HG03097 (cell line): Measurements from ENCODE around the gene UBE2D1.

Experiments used
- ATAC-seq: cut with Tn5 transposase; IDR thresholded peaks from one replicate; pipeline ENCODE4 v1.9.1; 2021; ENCODE audit not compliant: unreplicated experiment, low FRiP score

Gene UBE2D1

GRCh38 chr10:58334817-58335305 lies at the start of gene UBE2D1:
Gene UBE2D1, plus strand, starts transcription at chr10:58335006. Its CDS starts 196 bp downstream, at chr10:58335202.
- peak; percentile 96 for ATAC-seq

GRCh38 chr10:58291538-58292174 lies 43.1 kb upstream of the UBE2D1 start:
- peak; percentile 82 for ATAC-seq

GRCh38 chr10:58293989-58294388 lies 40.8 kb upstream of the UBE2D1 start:
- ATAC-seq = no peak

GRCh38 chr10:58299580-58299979 lies 35.2 kb upstream of the UBE2D1 start:
- ATAC-seq = peak; percentile 93

GRCh38 chr10:58300676-58301075 lies 34.1 kb upstream of the UBE2D1 start:
- no peak for ATAC-seq

- no peak for ATAC-seq
Measured at GRCh38 chr10:58302254-58302653, 32.6 kb upstream of the UBE2D1 start.

GRCh38 chr10:58304099-58304633 lies 30.6 kb upstream of the UBE2D1 start:
- no peak for ATAC-seq

GRCh38 chr10:58305821-58306220 lies 29.0 kb upstream of the UBE2D1 start:
- ATAC-seq = no peak

- no peak for ATAC-seq
Measured at GRCh38 chr10:58307676-58308075, 27.1 kb upstream of the UBE2D1 start.

GRCh38 chr10:58311026-58311425 lies 23.8 kb upstream of the UBE2D1 start:
- ATAC-seq = no peak

GRCh38 chr10:58316874-58317273 lies 17.9 kb upstream of the UBE2D1 start:
- ATAC-seq = no peak

- no peak for ATAC-seq
Measured at GRCh38 chr10:58318346-58318745, 16.5 kb upstream of the UBE2D1 start.

GRCh38 chr10:58319599-58319998 lies 15.2 kb upstream of the UBE2D1 start:
- ATAC-seq = no peak

- no peak for ATAC-seq
Measured at GRCh38 chr10:58320351-58321049, 14.3 kb upstream of the UBE2D1 start.

- ATAC-seq = peak; percentile 78
Measured at GRCh38 chr10:58322072-58322834, 12.6 kb upstream of the UBE2D1 start.

GRCh38 chr10:58322835-58323209 lies 12.0 kb upstream of the UBE2D1 start:
- ATAC-seq = no peak

GRCh38 chr10:58326967-58327381 lies 7.8 kb upstream of the UBE2D1 start:
- no peak for ATAC-seq

- no peak for ATAC-seq
Measured at GRCh38 chr10:58328233-58328632, 6.6 kb upstream of the UBE2D1 start.

- ATAC-seq = no peak
Measured at GRCh38 chr10:58330431-58330830, 4.4 kb upstream of the UBE2D1 start.

GRCh38 chr10:58331646-58332045 lies 3.2 kb upstream of the UBE2D1 start:
- ATAC-seq = no peak
